Measurements from ENCODE around the gene NACC2. TPM values are rescaled to one million over a fixed set of nuclear protein-coding genes. Genes with fewer than 3 reads are reported as not detected.
A peak's percentile ranks its signal among the peaks of the same experiment; 100 is the strongest.

NACC2 gene
- total and polyA plus RNA-seq, 4 donors: 22.9 to 53.4 (median 32.1) TPM

GRCh38 chr9:136057236-136058081, 37.6 kb downstream of the NACC2 start:
- DNase-seq (ENCODE audit: low read depth in 4 of 6, low spot score in 6 of 6): peak in 1 of 6 donors; percentile 51
- Histone ChIP-seq H3K36me3 (ENCODE audit: control insufficient read depth, insufficient read depth, low read length) (peaks cover 38% of the 10 kb centered on the region), H3K9me3 (ENCODE audit: control insufficient read depth, insufficient read depth, low read length) (no peaks in the 10 kb centered on the region), H3K4me3 (ENCODE audit: low read depth, low read length) (no peak overlapping the region), H3K27ac (ENCODE audit: low read depth, low read length) (no peak overlapping the region), H3K27me3 (ENCODE audit: control insufficient read depth, insufficient read depth, low read length) (no peaks in the 10 kb centered on the region), H3K4me1 (ENCODE audit: control insufficient read depth, insufficient read depth, low read length) (peaks cover 90% of the 10 kb centered on the region)
- WGBS (ENCODE audit: insufficient coverage): 50% methylated on average over 21 of the region's 30 CpGs

GRCh38 chr9:136056546-136057235, 38.4 kb downstream of the NACC2 start:
- no peaks in the 10 kb centered on the region for H3K9me3 ChIP-seq (ENCODE audit: control insufficient read depth, insufficient read depth, low read length)
- 75% methylated on average over 23 of the region's 25 CpGs for WGBS (ENCODE audit: insufficient coverage)
- no peak for DNase-seq (ENCODE audit: low read depth in 4 of 6, low spot score in 6 of 6)
- peaks cover 38% of the 10 kb centered on the region for H3K36me3 ChIP-seq (ENCODE audit: control insufficient read depth, insufficient read depth, low read length)
- no peak overlapping the region for H3K4me3 ChIP-seq (ENCODE audit: low read depth, low read length)
- H3K4me1 ChIP-seq (ENCODE audit: control insufficient read depth, insufficient read depth, low read length): peaks cover 94% of the 10 kb centered on the region
- no peak overlapping the region for H3K27ac ChIP-seq (ENCODE audit: low read depth, low read length)
- no peaks in the 10 kb centered on the region for H3K27me3 ChIP-seq (ENCODE audit: control insufficient read depth, insufficient read depth, low read length)

- DNase-seq (ENCODE audit: low read depth in 4 of 6, low spot score in 6 of 6): no peak
- H3K27ac ChIP-seq (ENCODE audit: low read depth, low read length): no peak overlapping the region
- H3K36me3 ChIP-seq (ENCODE audit: control insufficient read depth, insufficient read depth, low read length): peaks cover 32% of the 10 kb centered on the region
- H3K27me3 ChIP-seq (ENCODE audit: control insufficient read depth, insufficient read depth, low read length): no peaks in the 10 kb centered on the region
- H3K9me3 ChIP-seq (ENCODE audit: control insufficient read depth, insufficient read depth, low read length): no peaks in the 10 kb centered on the region
- peaks cover 90% of the 10 kb centered on the region for H3K4me1 ChIP-seq (ENCODE audit: control insufficient read depth, insufficient read depth, low read length)
- 72% methylated on average over 17 of the region's 30 CpGs for WGBS (ENCODE audit: insufficient coverage)
- H3K4me3 ChIP-seq (ENCODE audit: low read depth, low read length): no peak overlapping the region
Measured at GRCh38 chr9:136055715-136056545, 39.2 kb downstream of the NACC2 start.

GRCh38 chr9:136054798-136055714, 40.0 kb downstream of the NACC2 start:
- H3K4me1 ChIP-seq (ENCODE audit: control insufficient read depth, insufficient read depth, low read length): peaks cover 90% of the 10 kb centered on the region

GRCh38 chr9:136054146-136054545, 40.9 kb downstream of the NACC2 start:
- Histone ChIP-seq H3K4me3 (ENCODE audit: low read depth, low read length) (no peak overlapping the region), H3K27me3 (ENCODE audit: control insufficient read depth, insufficient read depth, low read length) (no peaks in the 10 kb centered on the region), H3K27ac (ENCODE audit: low read depth, low read length) (peak overlapping the region; percentile 90), H3K36me3 (ENCODE audit: control insufficient read depth, insufficient read depth, low read length) (peaks cover 38% of the 10 kb centered on the region), H3K4me1 (ENCODE audit: control insufficient read depth, insufficient read depth, low read length) (peaks cover 89% of the 10 kb centered on the region), H3K9me3 (ENCODE audit: control insufficient read depth, insufficient read depth, low read length) (no peaks in the 10 kb centered on the region)
- WGBS (ENCODE audit: insufficient coverage): 86% methylated on average over 12 of the region's 12 CpGs
- DNase-seq (ENCODE audit: low read depth in 4 of 6, low spot score in 6 of 6): no peak

More at GRCh38 chr9:136054798-136055714, 40.0 kb downstream of the NACC2 start:
- Histone ChIP-seq H3K4me3 (ENCODE audit: low read depth, low read length) (no peak overlapping the region), H3K9me3 (ENCODE audit: control insufficient read depth, insufficient read depth, low read length) (no peaks in the 10 kb centered on the region), H3K27me3 (ENCODE audit: control insufficient read depth, insufficient read depth, low read length) (no peaks in the 10 kb centered on the region), H3K36me3 (ENCODE audit: control insufficient read depth, insufficient read depth, low read length) (peaks cover 32% of the 10 kb centered on the region), H3K27ac (ENCODE audit: low read depth, low read length) (no peak overlapping the region)
- WGBS (ENCODE audit: insufficient coverage): 89% methylated on average over 14 of the region's 18 CpGs
- no peak for DNase-seq (ENCODE audit: low read depth in 4 of 6, low spot score in 6 of 6)

- no peaks in the 10 kb centered on the region for H3K9me3 ChIP-seq (ENCODE audit: control insufficient read depth, insufficient read depth, low read length)
- peaks cover 89% of the 10 kb centered on the region for H3K4me1 ChIP-seq (ENCODE audit: control insufficient read depth, insufficient read depth, low read length)
- no peaks in the 10 kb centered on the region for H3K27me3 ChIP-seq (ENCODE audit: control insufficient read depth, insufficient read depth, low read length)
- no peak for DNase-seq (ENCODE audit: low read depth in 4 of 6, low spot score in 6 of 6)
- H3K36me3 ChIP-seq (ENCODE audit: control insufficient read depth, insufficient read depth, low read length): peaks cover 38% of the 10 kb centered on the region
- peak overlapping the region; percentile 90 for H3K27ac ChIP-seq (ENCODE audit: low read depth, low read length)
- no peak overlapping the region for H3K4me3 ChIP-seq (ENCODE audit: low read depth, low read length)
- 72% methylated on average over 8 of the region's 8 CpGs for whole genome bisulfite sequencing (ENCODE audit: insufficient coverage)
Measured at GRCh38 chr9:136053757-136054142, 41.3 kb downstream of the NACC2 start.

GRCh38 chr9:136052991-136053756, 41.9 kb downstream of the NACC2 start:
- peak in 5 of 6 donors; percentile 17 to 75 (median 38) for DNase-seq (ENCODE audit: low read depth in 4 of 6, low spot score in 6 of 6)
- Histone ChIP-seq H3K4me3 (ENCODE audit: low read depth, low read length) (no peak overlapping the region), H3K27ac (ENCODE audit: low read depth, low read length) (peak overlapping the region; percentile 90), H3K36me3 (ENCODE audit: control insufficient read depth, insufficient read depth, low read length) (peaks cover 43% of the 10 kb centered on the region), H3K9me3 (ENCODE audit: control insufficient read depth, insufficient read depth, low read length) (no peaks in the 10 kb centered on the region), H3K4me1 (ENCODE audit: control insufficient read depth, insufficient read depth, low read length) (peaks cover 90% of the 10 kb centered on the region), H3K27me3 (ENCODE audit: control insufficient read depth, insufficient read depth, low read length) (no peaks in the 10 kb centered on the region)
- 22% methylated on average over 21 of the region's 23 CpGs for WGBS (ENCODE audit: insufficient coverage)

GRCh38 chr9:136052472-136052880, 42.6 kb downstream of the NACC2 start:
- 10% methylated on average over 13 of the region's 15 CpGs for WGBS (ENCODE audit: insufficient coverage)
- DNase-seq (ENCODE audit: low read depth in 4 of 6, low spot score in 6 of 6): peak in 1 of 6 donors; percentile 33
- peaks cover 91% of the 10 kb centered on the region for H3K4me1 ChIP-seq (ENCODE audit: control insufficient read depth, insufficient read depth, low read length)
- H3K27ac ChIP-seq (ENCODE audit: low read depth, low read length): peak overlapping the region; percentile 90
- H3K27me3 ChIP-seq (ENCODE audit: control insufficient read depth, insufficient read depth, low read length): no peaks in the 10 kb centered on the region
- peak overlapping the region; percentile 64 for H3K4me3 ChIP-seq (ENCODE audit: low read depth, low read length)
- peaks cover 49% of the 10 kb centered on the region for H3K36me3 ChIP-seq (ENCODE audit: control insufficient read depth, insufficient read depth, low read length)
- no peaks in the 10 kb centered on the region for H3K9me3 ChIP-seq (ENCODE audit: control insufficient read depth, insufficient read depth, low read length)
